T1000 (cell line): ENCODE measurements around the gene SIK3.

ENCODE experiments used
- DNase-seq: peaks from one replicate; lab custom pipeline; 2025; ENCODE audit warnings: mixed read lengths; lab: John Stamatoyannopoulos, UW

The SIK3 gene

DNA sequence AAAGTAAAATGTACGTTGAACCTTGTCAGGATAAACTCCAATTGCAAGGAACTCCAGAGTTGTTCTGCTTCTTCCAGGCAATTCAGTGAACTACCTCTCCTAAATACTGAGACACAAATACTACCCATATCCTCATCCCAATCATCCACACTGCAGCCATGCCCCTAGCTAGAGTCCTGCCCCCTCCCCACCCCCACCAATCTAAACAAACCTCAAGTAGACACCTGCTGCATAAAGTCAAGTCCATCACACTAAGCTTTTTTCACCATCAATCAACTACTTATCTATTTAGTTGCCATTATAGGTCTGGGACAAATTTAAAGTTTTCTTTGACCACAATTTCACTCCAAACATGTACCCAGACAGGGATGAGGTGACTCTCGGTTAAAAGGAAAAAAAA, 167.6 kb downstream of the SIK3 start:
- DNase-seq, result no peak

DNA sequence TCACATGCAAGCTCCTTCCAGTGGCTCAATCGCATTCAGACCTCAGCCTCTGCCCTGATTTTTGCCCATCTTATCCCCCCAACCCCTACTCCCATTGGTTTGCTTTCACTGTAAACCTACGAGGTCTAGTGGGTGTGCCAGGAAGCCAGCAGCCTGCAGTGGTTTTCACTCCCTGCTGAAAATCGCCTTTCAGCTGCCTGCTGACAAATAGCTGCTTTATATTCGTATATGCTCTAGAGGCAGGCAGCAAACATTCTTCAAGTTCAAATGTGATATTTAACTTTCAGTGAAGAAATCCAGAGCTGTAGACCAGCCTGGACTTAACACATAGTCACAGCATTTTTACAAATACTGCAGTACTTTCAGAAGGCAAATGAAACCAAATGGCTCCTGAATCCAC, 168.1 kb downstream of the SIK3 start:
- no peak for DNase-seq

DNA sequence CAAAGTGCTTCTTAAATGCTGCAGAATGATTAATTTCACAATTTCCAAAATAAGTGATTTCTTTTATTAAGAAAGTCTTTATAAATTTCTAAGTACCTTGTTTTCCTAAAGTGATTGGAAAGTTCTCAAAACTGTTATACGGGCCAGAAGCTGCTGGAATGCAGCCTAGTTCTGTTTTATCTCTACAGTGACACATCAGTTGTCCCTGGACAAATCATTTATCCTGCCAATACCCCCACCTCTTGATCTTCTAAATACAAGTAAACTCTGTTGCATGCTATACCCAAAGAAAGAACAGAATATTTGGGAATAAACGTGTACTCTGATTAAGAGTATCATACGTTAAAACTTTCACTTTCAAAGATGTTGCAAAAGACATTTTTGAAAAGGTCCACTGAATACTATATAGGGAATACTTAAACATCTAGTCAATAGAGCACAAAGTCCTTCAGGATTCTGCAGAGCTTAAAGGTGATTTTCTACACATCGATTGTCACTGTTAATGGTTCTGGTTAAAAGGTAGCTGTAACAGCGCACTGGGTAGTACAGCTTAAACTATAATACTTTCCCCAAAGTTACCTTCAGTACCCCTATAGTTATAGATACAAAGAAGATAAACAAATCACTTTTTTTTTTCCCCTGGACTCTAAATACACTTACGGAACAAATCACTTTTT, 168.7 kb downstream of the SIK3 start:
- no peak for DNase-seq

DNA sequence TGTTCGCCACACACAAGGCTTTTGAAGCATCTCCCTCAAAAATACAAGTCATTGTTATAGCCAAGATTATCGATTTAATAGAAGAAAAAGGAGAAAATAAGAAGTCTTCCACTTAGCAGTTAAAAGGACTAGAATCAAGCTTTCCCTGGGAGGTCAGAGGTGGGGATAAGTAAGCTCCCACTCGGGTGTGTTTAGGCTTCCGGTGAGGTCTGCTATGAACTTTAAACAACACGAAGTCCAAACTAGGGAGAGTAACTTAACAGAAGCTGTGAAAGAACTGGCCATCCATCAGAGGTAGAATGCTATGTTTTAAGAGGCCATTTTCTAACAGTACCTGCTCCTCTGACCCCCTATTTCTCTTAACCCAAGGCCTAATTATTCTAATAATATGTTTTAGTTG, 169.4 kb downstream of the SIK3 start:
- DNase-seq, result no peak

DNA sequence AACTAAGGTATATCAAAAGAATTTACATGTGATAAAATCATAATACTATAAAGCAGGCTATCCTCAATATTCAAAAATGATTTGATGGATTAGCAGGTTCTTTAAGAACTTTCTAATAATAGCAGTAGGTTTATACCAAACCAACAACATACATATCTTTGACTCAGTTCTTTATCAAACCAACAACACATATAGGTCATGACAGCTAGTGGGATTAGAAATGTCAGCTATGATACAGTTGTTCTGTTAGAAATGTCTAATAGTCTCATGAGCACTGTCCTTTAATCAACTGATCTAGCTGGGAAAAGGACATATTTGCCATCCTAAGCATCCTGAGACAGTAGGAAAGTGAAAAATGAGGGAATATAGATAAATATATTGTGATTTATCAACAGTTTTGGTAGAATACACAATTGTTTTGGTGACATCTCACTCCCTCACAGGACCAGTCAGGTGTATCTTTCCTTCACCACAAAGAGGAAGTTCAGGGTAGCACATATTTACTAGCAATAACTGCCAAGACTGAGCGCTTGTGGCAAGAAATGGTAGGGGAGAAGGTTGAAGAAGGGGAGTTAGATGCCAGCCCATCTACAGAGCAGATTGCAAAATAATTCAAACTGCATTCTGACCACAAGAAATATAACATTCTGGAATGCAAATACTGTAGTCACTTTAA, 170.0 kb downstream of the SIK3 start:
- no peak for DNase-seq

DNA sequence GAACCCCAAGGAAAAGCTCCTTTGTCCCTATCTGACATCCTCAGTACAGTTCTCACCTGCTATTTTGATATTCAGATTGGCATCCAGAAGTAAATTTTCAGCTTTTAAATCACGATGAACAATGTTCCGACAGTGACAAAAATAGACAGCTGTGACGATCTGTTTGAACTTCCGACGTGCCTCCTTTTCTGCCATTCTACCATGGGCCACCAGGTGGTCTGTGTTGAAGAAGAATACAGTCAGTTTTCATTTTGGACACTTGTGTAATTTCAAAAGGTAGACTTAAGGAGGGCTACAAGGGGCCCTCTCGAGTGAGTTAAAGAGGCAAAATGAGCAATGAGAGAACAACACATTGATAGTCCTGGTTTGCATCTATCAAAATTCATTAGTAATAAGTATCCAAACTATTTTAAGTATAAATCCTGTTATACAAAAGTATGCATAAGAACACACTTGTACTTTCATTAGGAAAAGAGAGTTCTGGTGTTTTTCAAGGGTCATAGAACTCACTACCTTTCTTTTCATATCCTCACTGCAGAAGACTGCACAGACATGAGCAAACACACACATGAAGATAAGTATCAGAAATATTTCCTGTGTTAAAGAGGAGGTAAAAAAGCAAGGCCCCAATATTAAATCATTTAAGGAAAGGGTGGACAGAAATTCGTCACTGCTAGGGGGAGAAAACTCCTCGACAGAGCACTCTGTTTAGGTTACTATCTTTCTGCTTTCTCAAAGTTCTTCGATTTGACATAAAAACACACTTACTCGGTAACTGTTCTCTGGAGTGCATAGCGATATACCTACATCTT, 170.9 kb downstream of the SIK3 start:
- no peak for DNase-seq

DNA sequence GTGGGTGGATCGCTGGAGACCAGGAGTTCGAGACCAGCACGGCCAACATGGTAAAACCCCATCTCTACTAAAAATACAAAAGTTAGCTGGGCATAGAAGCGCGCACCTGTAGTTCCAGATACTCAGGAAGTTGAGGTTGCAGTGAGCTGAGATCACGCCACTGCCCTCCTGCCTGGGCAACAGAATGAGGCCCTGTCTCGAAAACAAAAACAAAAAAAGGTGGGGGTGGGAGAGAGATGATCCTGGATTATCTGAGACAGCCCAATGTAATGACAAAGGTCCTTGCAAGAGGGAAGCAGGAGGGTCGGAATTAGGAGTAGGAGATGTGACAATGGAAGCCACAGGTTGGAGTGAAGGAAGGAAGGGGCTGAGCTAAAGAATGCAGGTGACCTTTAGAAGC, 173.2 kb downstream of the SIK3 start:
- no peak for DNase-seq

DNA sequence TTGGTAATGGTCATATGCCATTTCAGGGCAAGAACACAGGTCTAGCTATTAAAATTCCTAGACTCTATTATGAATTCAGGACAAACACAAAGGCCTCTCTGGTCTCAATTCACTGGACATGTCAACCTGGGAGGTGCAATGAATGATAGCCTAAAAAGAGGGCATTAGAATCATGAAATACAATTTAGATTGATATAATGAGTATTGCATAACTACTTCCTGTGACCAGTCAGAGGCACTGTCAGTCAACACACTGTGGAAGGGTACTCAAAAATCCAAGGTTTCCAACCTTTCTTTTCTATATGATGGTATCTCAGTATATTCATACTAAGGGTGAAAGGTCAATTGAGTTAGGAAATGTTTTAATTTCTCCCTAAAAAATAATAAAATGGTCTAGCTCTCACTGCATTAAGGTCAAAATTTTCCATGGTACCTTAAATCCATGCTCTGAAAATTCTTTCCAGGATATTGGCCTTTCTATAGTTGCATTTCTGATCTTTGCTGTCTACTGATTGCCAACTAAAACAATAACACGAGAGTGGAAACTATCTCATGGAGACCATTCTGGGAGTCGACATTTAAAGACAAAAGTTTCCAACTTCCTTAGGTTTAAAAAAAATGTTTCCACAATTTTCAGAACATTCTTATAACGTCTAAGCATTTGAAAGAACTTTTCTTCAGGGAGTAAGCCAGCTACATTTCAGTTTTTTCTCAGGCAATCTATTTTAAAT, 179.1 kb downstream of the SIK3 start:
- no peak for DNase-seq

DNA sequence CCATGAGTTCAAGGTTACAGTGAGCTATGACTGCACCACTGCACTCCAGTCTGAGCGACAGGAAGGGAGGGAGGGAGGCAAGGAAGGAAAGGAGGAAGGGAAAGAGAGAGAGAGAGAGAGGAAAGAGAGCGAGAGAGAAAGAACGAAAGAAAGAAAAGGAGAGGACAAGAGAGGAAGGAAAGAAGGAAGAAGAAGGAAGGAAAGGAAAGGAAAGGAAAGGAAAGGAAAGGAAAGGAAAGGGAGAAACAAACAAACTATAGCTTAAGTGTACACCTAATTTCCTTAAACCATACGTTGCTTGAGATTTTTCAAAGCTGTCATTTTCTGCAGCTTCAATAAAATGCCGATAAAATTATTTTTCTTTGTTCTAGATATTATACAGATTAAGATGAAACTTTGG, 180.6 kb downstream of the SIK3 start:
- no peak for DNase-seq

DNA sequence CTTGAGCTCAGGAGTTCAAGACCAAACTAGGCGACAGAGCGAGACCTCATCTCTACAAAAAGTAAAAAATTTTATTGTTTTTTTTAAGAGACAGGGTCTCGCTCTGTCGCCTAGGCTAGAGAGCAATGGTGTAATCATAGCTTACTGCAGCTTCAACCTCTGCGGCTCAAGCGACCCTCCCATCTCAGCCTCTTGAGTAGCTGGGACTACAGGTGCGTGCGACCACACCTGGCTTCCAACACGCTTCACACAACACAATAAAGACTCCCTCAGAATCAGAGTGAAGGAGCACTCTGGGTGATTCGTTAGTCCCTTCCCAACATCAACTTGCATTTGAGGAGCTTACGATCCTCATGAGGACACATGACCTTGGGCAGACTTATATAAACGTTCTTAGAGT, 181.3 kb downstream of the SIK3 start:
- DNase-seq, result no peak

DNA sequence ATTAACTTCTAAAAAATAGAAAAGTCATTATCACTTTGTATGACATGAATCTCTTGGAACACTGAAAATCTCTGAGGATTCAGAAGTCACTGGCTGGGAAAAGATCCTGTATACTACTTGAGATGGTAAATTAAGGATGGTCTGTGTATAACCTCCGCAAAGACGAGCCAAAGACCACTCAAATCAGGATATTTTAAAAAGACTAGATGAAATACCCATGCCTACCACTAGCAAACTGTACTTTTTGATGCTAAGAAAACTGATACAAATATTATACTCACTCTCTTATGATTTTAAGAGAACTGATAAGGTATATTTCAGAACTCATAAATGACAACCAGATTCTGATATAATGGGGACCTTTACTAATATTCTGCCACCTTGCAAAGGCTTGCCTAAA, 182.2 kb downstream of the SIK3 start:
- no peak for DNase-seq

DNA sequence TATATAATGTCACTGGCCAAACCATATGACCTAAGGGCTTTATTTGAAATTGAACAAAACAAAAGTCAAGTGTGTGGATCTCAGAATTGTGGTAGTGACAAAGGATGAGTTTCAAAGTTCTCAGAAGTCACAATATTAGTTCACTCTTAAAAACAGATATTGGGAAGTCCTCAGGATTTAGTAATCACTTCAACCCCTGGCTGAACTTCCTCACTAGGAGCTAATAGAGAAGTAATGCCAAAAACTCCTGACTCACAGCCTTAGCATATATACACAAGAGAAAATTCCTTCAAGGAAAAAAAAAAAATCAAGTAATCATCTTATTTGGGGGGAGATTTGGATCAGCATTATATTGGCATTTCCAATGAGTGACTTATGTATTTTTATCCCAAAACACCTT, 185.2 kb downstream of the SIK3 start:
- DNase-seq, result no peak

DNA sequence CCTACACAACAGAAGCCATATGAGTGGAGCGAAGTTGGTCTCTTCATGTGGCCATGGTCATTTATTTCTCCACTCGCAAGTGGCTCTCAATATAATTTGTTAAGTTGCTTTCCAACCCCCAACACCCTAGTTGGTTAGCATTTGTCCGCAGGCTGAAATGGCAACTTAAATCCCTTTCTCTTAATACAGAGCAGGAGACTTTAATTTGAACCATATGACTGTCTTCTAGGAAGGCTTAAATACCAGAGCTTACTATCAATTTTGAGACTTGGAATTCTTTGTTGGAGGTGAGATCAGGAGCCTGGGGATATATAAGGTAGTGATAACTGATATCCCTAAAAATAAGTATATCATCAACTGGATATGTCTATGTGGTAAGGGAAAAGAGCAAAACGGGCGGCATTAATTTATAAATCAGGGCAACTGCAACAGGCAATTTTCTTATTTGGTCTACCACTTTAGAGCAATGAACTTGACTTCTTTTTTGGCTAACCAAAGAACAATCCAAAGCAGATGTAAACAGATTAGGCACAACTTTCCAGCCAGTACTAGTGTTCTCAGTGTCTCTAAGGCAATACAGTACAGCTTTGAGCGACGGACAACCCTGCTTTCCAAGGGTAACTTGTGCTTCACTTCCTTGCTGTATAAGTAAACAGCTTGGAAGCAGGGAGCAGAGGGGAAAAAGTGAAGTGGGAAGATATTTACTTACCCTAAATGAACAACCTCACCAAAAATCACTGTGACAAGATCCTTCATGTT, 186.1 kb downstream of the SIK3 start:
- no peak for DNase-seq

DNA sequence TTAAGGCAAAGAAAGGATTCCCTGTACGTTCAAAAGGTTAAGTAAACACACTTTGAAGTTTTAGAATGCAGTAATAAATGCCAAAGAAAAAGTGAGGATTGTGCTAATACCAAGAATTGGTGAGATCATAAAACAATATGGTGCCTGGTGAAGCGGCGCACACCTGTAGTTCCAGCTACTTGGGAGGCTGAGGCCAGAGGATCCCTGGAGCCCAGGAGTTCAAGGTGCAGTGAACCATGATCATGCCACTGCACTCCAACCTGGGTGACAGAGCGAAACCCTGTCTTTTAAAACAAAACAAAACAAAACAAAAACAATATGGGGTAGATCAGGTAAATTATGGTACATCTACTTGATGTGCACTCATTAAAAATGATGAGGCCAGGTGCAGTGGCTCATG, 187.4 kb downstream of the SIK3 start:
- no peak for DNase-seq

DNA sequence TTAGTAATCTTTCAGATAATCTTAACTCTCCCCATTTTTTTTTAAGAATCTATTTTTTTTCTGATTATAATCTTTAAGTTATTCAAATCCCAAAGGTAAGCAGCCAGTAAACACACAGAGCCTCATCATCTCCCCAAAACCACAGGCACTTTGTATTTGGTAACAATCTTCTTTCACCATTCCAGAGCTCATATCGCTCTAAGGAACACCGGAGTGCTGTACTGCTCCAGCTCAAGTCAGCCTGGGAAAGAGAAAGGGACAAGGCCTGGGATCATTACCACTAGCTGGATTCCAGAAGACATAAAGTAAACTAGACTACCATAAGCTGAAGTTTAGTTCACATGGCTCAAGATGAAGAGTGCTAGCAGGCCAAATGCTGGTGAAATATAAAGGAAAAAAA, 187.8 kb downstream of the SIK3 start:
- no peak for DNase-seq

DNA sequence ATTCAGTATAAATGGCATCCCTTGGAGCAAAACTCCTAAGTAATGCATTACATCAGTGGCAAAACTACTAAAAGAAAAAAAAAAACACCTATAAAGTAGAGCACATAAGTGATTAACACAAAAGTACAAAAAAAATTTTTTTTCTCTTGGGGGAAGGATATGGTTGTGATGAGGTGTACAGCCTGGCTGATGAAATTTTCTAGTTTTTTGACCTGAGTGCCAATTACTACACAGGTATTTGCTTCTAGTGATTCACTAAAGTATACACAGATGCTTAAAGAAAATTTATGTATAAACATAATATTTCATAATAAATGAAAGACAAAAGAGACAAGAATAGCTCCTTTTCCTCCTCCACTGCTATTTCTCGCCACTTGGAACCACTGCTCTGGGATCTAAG, 189.0 kb downstream of the SIK3 start:
- no peak for DNase-seq

DNA sequence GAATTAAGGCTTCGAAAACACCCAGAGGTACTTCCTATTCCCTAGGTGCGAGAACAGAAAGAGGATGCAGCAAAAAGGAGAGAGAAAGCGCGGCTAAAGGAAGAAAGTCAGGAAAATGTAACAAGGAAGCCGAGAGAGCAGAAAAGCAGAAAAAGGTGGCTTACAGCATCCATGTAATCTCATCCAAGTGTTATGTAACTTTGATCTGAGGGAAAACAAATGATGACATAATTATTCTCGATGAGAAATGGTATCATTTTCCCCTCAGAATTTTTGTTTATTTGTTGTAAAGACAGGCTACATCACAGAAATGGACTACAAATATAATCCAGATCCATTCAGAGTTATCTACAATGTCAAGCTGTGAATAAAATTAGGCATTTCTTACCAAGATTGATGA, 191.7 kb downstream of the SIK3 start:
- no peak for DNase-seq

DNA sequence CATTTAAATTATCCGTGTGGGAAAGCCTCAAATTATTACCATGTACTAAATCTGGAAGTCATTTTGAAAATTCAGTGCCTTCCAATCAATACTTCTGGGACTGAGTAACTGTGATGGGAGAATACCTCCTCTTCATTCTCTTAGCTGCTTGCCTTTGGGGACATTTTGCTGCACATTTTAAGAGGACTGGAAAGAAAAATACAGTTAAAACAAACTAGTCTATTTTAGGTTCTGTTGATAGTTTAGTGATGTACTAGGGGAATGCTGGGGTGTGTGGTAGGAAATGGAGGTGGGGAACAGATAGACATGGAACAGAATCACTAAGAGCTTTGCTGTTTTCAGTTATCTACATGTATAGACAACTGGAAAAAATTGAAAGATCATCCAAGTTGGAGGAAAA, 195.1 kb downstream of the SIK3 start:
- DNase-seq, result no peak

DNA sequence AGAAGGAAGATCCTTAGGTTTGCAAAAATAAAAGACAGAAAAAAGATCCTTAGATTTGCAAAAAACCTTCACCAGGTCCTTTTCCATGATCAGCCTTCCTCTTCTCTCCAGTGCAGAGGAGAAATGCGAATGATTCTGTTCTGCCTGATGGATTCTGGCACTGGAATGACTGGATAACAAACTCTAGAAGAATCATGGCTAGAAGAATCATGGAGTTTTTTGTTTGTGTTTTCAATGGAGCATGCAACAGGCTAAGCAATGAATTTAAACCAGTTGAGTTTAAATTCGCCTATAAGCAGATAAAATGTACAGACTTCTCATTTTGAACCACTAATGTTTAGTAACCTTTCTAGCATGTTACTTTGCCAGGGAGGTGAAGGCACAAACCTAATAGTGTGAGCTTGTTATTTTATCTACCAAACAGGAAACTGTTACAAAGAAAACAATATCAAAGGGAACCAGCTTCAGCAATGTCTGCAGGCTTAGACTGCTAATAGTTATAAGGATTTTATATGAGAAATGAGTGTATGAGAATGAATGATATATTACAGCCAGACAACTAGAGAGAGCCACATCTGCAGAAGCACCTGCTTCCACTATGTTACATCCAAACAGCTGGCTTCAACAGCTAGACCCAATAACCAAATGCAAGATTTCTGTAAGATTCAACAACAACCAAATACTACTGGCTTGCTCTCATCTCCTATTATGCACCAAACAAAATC, 196.1 kb downstream of the SIK3 start:
- no peak for DNase-seq

DNA sequence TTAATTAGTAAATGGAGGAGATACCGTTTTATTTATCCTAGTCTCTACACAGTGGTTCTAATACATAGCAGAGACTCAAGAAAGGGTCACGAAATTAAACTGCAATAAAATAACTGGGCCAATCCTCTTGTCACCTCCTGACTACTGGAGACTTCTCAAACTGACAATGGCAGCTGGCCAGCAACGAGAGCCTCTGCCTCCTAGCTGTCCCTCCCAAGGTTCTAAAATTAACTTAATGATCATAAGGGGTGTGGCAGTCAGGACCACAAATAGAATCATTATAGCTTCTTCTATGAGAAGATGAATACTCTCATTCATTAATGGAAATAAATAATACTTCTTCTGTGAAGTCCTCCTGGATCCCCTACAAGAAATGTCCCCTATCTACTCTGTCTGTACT, 197.0 kb downstream of the SIK3 start:
- DNase-seq, result no peak

DNA sequence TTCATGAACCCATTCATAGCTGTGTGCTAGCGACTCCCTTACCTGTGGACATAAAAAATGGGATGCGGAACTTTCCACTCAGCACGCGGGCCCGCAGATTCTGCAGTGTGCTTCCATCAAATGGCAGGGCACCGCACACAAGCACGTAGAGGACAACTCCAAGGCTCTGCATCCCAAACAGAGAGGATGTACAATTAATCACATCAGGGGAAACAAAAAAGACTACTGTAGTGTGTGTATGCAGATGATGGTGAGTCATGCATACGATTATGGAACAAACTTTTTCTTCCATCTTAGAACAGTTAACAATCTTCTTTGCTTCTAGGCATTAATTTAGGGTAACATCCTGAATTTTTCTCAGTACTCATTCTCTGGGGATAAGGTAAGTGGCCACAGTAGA, 202.0 kb downstream of the SIK3 start:
- DNase-seq, result no peak
